ENCODE data around the gene PPP1R37.

DNA sequence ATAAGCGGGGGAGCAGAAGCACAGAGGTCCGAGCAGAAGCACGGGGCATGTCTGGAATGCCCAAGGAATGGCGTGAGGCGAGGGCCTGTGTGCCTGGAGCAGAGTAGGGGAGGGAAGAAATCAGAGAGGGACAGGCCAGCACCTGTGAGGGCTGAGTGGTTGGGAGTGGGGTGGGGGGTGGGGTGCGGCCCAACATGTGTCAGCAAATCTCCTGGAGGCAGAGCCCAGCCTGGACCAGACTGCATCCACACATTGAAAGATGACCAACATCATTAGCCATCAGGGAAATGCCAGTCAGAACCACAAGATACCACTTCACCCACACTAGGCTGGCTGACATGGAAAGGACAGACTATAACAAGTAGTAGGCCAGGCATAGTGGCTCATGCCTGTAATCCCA, 42.9 kb upstream of the PPP1R37 start:
- no peak for TF ChIP-seq CTCF (IDR thresholded peaks at IDR 0.05; ENCODE audit: low read length)
- no peak for TF ChIP-seq EZH2 (IDR thresholded peaks at IDR 0.05; ENCODE audit: borderline replicate concordance, low read length)

Measured in OCI-LY1 (cell line).